Astrocyte (in vitro differentiated cells and primary cell): ENCODE results near the gene PLA2G4E.

Experiments used
- CTCF ChIP-seq: IDR thresholded peaks from 2 replicates; pipeline ENCODE4 v1.5.1; 2011; ENCODE audit warnings: low read depth, mild to moderate bottlenecking, inconsistent platforms, low read length, moderate library complexity; ENCODE audit not compliant: insufficient read depth
- EZH2 ChIP-seq: IDR thresholded peaks from 2 replicates; pipeline ENCODE4 v1.6.1; 2012; ENCODE audit warnings: mild to moderate bottlenecking, low read length, inconsistent platforms; ENCODE audit not compliant: insufficient read depth

GRCh38 chr15:41942886-41943285 is 78.0 kb downstream of the PLA2G4E start:
- no peak for TF ChIP-seq CTCF
- no peak for TF ChIP-seq EZH2
